Measurements from ENCODE around the gene AIPL1.

AIPL1 gene

GRCh38 chr17:6448473-6448872 is 13.6 kb upstream of the AIPL1 start:
- no peak for FAIRE-seq

- FAIRE-seq = no peak
These were observed 11.7 kb upstream of the AIPL1 start for GRCh38 chr17:6446516-6447100.

- FAIRE-seq = no peak
These were observed 9.8 kb upstream of the AIPL1 start for GRCh38 chr17:6444571-6445335.

GRCh38 chr17:6443692-6444570 is 9.0 kb upstream of the AIPL1 start, which contains the start of gene PIMREG:
PIMREG (plus strand) TSS chr17:6444455; CDS start chr17:6445111, 656 bp downstream.
- FAIRE-seq = no peak

- no peak for FAIRE-seq
These were observed 7.9 kb upstream of the AIPL1 start for GRCh38 chr17:6442775-6443174.

GRCh38 chr17:6439951-6440350 is 5.0 kb upstream of the AIPL1 start:
- no peak for FAIRE-seq

GRCh38 chr17:6437956-6438355 is 3.0 kb upstream of the AIPL1 start:
- no peak for FAIRE-seq

- FAIRE-seq = no peak
These were observed 2.5 kb upstream of the AIPL1 start for GRCh38 chr17:6437466-6437865.

- FAIRE-seq = no peak
These were observed 1.0 kb upstream of the AIPL1 start for GRCh38 chr17:6435968-6436367.

GRCh38 chr17:6430769-6431168 is 4.2 kb downstream of the AIPL1 start:
- no peak for FAIRE-seq

GRCh38 chr17:6429266-6429665 is 5.7 kb downstream of the AIPL1 start:
- no peak for FAIRE-seq

GRCh38 chr17:6428207-6428965 is 6.5 kb downstream of the AIPL1 start:
- FAIRE-seq = no peak

GRCh38 chr17:6427279-6427781 is 7.6 kb downstream of the AIPL1 start:
- FAIRE-seq = no peak

GRCh38 chr17:6426356-6427101 is 8.4 kb downstream of the AIPL1 start:
- no peak for FAIRE-seq

- no peak for FAIRE-seq
These were observed 9.5 kb downstream of the AIPL1 start for GRCh38 chr17:6425407-6425806.

- FAIRE-seq = no peak
These were observed 11.0 kb downstream of the AIPL1 start for GRCh38 chr17:6423931-6424330.

- no peak for FAIRE-seq
These were observed 12.2 kb downstream of the AIPL1 start for GRCh38 chr17:6422654-6423241.

- no peak for FAIRE-seq
These were observed 13.0 kb downstream of the AIPL1 start for GRCh38 chr17:6421700-6422604.

GRCh38 chr17:6420173-6420641 is 14.7 kb downstream of the AIPL1 start:
- no peak for FAIRE-seq

GRCh38 chr17:6415616-6416015 is 19.3 kb downstream of the AIPL1 start:
- no peak for FAIRE-seq

Measured in endometrium (tissue), 2 donors.